Ureter (tissue), 1 donor: ENCODE results near the gene EFR3B. TPM values are rescaled to one million over a fixed set of nuclear protein-coding genes. Genes with fewer than 3 reads are reported as not detected.
A peak's percentile ranks its signal among the peaks of the same experiment; 100 is the strongest.
"Not testable (repeated sequence)": the region's sequence is repeated elsewhere in the genome, so short reads cannot be mapped to it uniquely, and the experiment has no call there.

Experiments used
- DNase-seq: peaks from one replicate; pipeline ENCODE4 v3.0.0-alpha.2; 2020; ENCODE audit warnings: low spot score
- total RNA-seq: library from RNA; stranded (reverse); gene quantifications from one replicate; pipeline ENCODE4 v1.2.4, GENCODE V29; 2023
- donor health status: DM: yes; HTN: yes; CAD: no.

EFR3B gene, protein sequence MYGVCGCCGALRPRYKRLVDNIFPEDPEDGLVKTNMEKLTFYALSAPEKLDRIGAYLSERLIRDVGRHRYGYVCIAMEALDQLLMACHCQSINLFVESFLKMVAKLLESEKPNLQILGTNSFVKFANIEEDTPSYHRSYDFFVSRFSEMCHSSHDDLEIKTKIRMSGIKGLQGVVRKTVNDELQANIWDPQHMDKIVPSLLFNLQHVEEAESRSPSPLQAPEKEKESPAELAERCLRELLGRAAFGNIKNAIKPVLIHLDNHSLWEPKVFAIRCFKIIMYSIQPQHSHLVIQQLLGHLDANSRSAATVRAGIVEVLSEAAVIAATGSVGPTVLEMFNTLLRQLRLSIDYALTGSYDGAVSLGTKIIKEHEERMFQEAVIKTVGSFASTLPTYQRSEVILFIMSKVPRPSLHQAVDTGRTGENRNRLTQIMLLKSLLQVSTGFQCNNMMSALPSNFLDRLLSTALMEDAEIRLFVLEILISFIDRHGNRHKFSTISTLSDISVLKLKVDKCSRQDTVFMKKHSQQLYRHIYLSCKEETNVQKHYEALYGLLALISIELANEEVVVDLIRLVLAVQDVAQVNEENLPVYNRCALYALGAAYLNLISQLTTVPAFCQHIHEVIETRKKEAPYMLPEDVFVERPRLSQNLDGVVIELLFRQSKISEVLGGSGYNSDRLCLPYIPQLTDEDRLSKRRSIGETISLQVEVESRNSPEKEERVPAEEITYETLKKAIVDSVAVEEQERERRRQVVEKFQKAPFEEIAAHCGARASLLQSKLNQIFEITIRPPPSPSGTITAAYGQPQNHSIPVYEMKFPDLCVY
- total RNA-seq = 1.0 TPM

DNA sequence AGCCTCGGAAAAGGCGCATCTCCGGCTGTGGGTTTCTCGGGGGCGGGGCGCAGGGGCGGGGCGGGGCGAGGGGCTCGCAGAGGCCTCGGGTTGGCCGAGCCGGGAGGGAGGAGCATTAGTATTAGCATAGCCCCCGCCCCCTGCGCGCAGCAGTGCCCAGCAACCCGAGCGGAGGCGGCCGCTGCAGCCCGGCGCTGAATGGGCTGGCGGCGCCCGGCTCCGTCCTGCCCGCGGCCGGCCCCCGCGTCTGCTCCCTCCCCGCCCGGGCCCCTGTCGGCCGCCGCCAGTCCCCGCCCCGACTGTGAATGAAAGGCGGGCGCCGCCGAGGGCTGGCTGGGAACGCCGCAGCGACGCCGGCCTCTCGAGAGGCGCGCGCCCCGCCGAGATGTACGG lies at the start of gene EFR3B:
Gene EFR3B, plus strand, starts transcription at position 149 of the 393 bp plus-strand sequence. Its CDS starts 237 bp downstream, at position 386.
- DNase-seq = peak; percentile 93

DNA sequence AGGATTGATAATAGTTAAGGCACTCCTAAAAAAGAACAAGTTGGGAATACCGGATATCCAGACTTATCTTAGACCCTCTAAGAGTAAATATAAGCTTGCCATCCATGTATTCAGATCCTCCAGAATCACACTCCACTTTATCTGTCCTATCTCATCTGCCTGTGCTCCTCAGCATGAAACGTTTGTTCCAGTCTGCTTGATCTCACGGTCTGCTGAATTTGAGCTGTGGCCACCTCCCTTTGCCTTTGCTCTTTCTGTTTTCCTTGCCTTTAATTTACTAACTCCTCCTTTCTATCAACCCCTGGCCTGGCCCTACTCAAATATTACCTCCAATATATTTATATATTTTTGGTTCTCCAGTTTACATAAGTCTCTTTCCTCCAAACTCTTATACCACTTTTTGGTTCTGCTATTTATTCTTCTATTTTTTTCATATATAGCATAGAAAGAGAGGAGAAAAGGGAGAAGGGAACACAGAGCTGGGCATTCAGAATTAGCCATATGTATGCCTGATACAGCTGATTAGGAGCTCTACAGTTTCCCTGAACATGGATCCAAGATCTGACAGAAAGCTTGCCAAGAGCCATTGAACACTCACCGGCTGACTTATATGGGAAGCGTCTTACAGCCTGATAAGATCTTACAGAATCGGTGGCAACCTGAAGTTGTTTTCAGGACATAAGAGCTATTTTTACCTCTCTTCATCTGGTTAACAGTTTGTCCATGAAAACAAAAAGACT lies 48.3 kb upstream of the EFR3B start:
- no peak for DNase-seq

DNA sequence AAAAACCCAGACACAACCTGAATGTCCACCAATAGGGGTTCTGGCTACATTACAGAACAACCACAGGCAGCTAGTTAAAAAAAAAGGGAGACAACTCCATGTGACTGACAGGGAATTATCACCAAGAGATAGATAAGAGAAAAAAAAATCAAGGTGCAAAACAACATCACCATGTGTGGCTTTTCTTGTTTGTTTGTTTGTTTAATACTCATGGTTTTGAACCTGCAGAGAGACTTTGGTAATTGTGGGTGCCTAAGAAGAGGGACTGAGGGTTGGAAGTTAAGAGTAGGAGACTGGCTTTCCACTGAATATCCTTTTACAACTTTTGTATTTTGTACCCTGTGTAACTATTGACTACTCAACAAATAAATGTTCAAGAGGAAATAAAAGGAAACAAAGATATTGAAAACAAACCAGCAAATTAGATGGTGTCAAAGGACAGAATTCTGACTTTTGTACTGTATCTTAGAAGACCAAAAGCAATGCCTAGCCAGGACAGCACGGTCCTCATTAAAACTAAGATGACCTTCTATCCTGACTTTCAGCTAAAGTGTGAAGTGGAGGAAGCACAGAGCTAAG lies 47.6 kb upstream of the EFR3B start:
- DNase-seq = no peak

DNA sequence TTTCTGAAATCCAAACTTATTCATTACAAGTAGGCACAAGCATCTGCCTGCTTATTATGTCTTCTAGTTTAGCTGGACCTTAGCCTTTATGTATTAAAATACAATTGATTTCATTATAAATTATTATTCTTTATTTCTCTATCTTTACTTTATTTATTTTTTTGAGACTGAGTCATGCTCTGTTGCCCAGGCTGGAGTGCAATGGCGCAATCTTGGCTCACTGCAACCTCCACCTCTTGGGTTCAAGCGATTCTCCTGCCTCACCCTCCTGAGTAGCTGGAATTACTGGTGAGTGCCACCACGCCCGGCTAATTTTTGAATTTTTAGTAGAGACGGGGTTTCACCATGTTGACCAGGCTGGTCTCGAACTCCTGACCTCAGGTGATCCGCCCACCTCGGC lies 42.8 kb upstream of the EFR3B start:
- not testable (repeated sequence) for DNase-seq

DNA sequence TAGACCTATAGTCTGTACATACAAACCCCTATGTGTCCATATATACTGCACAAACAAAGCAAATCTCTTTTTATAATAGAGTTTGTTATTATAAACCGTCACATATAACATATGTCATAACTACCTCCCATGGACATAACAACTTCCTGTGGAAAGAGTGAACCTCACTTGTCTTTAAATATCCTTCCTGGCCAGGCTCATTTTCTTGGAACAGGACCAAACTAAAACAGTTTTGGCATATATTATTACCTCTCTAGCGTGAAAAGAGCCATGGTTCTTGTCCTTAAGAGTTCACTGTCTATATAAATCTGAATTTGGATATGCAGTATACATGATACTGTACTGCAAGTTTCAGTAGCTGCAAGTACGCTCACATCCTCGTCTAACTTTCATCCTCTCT lies 41.8 kb upstream of the EFR3B start:
- DNase-seq = no peak

DNA sequence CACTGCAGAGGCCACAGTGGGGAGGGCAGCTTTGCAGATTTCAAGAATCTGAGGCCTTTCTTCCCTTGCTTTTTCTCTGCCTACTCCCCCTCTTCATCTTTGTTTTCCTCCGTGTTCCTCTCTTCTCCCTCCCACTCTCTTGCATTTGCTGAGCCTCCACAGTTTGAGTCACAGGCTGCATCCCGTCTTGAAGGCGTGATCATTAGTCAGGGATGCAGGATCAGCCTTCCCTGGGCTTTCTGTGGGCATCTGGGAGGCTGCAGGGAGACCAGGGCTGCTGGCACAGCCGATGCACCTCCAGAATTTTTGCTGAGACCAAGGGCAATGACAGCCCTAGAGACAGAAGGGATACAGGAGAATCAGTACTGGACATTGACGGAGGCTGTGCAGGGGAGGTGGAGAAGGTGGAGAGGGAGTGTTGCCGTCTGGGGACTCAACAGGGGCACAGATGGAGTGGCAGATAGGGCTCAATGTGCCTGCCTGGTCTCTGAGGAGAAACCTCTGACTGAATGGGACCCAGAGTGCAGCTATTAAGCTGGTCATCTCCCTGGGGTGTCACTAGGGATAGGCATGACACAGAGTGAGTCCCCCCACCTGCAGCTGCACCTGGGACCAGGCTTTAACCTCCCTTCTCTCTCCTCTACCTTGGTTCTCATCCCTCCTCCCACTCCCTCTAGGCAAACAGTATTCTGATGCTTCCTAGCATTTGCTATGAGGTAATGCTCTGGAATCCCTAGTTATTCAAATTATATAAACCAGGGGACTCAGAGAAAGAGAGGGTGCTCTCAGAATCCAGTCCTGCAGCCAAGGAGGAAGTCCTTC lies 41.2 kb upstream of the EFR3B start:
- DNase-seq = no peak

DNA sequence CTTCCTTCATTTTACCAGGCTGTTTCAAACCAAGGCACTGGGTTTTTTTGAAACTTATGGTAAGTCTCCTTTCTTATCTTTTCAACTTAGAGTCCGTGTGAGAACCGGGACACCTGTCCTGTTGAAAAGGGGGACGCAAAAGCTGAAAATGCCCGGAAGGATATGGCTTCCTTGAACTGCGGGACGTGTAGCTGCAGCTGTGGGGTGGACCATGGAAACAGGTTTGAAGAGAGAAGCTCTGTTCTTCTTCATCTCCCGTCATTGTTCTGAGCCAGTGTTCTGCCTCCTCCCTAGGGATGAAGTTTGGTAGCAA lies 40.6 kb upstream of the EFR3B start:
- no peak for DNase-seq

DNA sequence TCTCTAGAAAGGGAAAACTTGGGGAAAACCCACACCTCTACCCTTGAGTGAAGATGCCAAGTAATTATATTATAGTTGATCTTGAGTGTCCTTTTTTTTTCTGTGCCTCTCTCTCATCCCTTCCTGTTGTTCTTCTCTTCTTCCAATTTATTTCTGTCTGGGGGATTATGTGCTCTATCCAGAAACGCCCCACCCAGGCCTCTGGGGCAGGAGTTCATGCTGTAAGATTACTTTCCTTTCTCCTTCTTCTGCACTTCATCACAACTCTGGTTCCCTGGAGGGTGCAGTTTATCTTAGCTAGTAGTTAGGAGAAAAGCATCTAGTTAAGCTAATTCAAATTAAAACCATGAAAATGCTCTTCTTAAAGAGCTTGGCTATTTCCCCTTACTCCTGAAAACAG lies 39.8 kb upstream of the EFR3B start:
- no peak for DNase-seq

DNA sequence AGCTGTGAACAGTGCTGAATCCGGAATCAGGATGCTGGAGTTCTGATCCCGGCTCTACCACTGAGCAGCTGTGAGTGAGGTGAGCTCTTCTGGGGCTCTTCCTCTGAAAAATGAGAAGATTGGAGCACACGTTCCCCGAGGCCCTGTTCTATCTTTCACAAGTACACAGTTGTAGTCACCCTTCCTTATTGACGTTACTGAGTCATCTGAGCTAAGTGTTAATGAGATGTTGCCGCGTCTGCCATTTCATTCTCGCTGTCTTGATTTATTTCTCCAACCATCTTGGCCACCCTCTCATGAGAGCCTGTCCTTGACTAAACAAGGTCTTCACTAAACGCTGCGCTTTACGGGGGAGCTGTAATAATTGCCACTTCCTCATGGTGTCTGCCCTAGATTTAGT lies 31.9 kb upstream of the EFR3B start:
- no peak for DNase-seq

DNA sequence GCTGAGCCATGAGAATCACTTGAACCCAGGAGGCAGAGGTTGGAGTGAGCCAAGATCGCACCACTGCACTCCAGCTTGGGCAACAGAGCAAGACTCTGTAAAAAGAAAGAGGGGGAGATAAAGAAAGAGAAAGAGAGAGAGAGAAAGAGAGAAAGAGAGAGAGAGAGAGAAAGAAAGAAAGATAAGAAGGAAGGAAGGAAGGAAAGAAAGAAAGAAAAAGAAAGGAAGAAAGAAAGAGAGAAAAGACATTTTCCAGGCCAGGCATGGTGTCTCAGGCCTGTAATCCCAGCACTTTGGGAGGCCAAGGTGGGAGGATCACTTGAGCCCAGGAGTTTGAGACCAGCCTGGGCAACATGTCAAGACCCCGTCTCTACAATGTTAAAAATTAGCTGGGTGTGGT lies 30.5 kb upstream of the EFR3B start:
- not testable (repeated sequence) for DNase-seq

DNA sequence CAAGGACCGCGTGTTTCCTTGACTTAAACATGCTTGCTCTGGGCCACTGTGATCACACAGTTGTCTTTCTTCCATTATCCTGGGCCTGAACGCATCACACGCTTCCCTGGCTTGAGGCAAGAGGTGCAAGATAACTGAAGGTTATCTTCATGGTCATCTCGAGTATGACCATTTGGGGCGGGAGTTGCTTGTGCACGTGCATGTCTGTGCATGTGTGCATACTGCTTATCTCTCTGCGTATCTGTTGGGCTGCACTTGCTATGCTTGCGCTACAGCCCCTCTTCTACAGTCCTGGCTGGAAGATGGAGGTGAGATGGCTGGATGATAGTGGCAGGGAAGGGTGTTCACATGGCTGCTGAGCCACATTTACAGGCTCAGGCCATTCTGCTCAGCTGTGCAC lies 27.2 kb upstream of the EFR3B start:
- no peak for DNase-seq

DNA sequence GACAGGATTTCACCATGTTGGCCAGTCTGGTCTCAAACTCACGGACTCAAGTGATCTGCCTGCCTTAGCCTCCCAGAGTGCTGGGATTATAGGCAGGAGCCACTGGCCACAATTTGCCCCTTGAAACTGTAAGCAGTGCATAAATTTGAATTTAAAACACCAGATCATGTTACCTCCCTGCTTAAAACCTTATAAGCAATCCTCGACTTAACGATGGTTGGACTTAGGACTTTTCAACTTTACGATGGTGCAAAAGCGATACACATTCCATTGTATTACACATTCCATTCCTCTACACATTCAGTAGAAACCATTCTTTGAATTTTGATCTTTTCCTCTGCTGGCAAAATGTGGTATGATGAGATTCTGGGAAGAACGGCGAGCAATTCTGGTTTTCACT lies 23.2 kb upstream of the EFR3B start:
- DNase-seq = no peak

DNA sequence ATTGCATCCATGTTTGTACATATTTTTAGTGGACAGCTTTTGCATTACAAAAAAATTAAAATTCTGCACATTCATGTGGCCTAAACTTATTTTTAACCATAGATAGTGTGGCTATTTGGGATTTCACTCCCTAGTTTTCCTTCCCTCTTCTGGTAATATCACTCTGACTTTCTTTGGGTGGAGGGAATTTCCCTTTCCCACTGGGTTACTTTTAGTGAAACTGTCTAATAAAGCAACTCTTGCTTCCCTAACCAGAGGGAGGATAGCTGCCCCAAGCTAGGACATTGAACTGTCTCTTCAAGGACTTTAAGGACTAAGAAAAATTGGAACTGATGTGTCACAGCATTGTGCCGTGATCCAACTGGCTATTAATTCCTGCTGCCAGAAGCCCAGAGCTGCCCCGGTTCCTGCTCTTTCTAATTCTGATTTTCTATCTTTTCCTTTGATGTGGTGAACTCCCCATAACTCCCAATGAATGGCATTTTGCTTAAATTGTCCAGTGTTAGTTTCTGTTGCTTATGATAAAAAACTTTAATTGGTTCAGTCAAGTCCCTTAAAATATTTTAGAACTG lies 20.0 kb upstream of the EFR3B start:
- no peak for DNase-seq

DNA sequence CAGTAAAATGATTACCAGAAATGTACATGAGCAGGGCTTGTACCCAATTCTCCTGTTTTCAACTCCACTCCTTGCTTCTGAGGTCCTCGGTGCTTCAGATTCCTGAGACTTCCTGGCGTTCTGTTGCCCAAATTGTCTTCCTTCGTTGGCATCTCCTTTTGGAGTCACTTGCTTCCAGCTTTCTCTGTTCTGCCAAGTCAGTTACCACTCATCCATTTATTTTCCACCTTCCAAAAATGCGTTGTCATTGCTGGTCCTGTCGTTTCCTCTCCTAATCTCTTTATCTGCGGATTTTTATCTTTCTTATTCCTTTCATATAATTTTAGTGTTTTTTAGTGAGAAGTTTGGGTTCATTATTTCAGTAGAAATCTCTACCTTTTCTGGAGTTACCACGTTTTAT lies 18.5 kb upstream of the EFR3B start:
- DNase-seq = no peak

DNA sequence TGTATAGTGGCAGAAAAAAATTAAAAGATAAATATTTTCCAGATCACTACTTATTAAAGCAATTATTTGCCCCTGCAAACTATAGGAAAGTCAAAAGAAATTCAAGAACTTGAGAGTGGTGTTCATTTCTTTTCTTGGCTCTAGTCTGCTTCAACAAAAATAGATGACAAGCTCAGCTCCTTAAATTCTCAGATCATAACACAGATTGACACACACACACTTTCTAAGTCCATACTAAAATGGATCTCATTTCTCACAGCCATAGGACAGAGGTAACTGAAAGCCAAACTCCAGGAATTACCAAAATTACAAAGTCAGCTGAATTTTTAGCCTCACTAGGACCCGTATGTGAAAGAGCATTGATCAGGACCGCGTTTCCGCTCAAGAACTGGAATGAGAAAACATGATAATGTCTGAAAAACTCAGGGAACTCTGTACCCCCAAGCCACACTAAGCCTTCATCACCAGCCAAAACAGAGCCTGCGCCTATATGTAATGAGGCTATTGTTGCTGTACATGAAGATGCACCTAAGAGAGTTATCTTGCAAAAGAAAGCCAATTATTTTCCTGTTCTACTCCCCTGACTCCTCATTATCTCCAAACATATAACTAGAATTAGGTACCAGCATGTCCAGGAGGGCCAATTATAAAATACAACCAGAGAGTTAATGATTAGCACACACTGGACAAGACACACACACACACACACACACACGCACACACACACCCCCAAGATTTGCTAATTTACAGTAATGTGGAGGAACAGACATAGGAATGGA lies 16.5 kb upstream of the EFR3B start:
- DNase-seq = no peak

DNA sequence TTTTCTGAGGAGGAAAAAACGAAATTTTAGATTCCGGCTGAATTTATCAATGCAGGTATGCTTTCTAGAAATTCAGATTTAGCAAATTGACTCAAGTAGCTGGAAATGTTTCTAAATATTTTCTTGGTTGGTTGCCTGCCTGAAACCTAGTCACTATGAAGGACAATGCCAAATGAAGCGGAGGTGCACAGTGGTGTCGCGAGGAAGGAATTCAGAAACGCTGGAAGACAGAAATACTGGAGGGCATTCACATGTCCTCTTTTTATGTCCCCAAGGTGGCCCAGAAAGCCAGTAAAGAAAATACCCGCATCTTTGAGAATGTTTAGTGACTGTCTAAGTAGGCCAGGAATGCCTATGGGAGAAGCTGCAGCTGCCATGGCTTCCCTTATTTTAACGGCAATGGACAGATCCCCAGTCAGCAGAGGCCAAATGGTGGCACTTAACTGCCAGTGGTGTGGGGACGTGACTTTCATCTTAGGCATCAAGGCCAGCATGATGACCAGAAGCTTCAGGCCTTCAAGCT lies 15.8 kb upstream of the EFR3B start:
- no peak for DNase-seq

DNA sequence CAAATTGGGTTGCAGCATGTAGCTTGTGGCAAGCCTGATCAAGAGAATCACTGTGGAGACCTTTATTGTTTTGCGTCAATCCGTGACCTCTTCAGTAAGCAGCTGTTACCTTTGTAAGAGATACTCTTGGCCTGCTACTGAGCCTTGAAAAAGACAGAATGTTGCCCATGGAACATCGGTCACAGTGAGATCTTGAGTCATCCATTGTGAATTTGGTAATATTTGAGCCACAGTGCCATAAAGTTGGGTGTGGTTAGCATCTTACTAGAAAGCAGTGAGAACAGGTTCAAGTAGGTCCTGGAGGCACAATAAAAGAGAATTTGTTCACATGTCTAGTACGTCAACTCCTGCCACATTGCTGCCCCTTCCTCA lies 12.7 kb upstream of the EFR3B start:
- no peak for DNase-seq

DNA sequence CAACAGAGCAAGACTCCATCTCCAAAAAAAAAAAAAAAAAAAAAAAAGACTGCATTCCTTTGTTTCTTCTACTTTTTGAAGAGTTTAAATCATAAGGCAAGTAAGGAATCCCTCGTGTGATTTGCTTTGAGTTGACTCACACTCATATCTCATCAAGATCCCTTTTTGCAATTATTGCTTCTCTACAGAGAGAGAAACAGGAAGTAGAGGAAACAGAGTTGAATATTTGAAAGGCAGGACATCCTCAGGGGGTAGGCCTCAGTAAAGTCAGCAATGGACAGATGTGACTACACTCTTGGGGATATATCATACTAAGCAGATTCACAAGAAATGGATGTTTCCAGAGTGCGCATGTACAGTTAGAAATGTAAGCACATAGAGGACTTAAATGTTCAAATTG lies 11.2 kb upstream of the EFR3B start:
- no peak for DNase-seq

DNA sequence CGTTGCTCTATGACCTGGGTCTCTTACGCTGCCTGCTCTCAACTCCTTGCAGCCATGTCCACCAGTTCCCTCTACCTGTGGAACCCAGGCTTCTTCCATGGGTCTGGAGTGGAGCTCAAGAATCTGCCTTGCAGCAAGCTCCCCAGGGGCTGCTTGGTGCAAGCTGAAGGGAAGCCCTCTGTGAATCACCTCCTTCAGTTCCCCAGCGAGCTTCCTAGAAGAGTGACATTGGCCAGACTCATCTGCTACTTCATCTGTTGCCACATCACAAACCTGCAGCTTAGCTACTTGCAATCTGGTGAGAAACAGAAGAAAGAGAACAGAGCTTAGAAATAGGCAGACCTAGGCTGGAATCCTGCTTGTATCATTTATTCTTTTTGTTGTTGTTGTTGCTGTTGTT lies 9.8 kb upstream of the EFR3B start:
- DNase-seq = no peak

DNA sequence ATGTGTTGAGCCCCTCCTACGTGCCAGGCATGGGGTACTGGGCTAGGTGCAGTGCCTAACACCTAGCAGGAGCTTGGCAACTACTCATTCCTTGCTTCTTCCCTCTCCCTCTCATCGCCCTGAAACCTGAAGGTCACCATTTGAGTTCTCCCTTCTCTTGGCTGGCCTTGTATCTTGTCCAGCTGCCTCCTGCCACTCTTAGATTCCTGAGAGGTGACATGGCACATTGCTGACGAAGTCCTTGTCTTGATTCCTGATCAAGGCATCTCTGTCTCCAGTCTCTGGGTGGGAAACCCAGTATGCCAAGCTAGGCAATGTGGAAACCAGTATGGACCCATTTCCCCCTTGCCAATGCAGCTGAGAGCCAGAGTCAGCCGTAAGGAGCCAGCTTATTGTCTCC lies 9.0 kb upstream of the EFR3B start:
- DNase-seq = no peak
